ENCODE results near the gene MCAT.
"Not testable (repeated sequence)": the region's sequence is repeated elsewhere in the genome, so short reads cannot be mapped to it uniquely, and the experiment has no call there.

MCAT gene

GRCh38 chr22:43152357-43153071 lies 9.3 kb upstream of the MCAT start:
- no peak for DNase-seq

- DNase-seq, result no peak
Observed at GRCh38 chr22:43152003-43152356, 8.8 kb upstream of the MCAT start.

DNA sequence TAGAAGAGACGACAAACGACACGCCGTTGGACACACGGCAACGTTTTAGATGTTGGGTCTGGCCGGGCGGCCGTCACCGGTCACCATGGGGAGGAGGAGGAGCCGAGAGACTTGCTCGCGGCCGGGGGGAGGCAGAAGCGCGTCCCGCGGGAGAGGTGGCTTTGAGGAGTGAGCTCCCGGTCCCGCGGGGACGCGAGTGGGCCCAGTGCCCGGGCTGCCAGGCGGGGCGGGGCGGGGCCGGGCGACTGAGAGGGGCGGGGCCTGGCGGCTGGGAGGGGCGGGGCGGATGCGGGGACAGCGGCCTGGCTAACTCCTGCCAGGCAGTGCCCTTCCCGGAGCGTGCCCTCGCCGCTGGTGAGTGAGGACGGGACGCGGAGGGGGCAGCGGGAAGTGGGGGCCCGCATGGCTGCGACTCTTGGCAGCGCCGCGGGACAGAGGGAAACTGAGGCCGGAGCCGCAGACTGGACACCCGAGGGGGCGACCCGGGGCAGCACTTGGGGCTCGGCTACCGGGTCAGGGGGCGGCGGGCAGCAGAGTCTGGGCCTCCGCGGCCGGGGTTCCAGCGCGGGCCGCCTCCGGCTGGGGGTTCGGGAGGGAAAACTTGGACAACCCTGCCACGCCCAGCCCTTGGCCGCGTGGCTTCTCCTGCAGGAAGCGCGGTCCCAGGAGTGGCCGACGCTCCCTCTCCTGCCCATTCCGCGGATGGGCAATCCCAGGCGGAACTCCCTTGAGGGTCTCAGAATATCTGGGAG lies 8.2 kb upstream of the MCAT start, which contains the start of gene TSPO:
TSPO (plus strand) TSS at position 309 of the 752 bp plus-strand sequence. CDS start 7,680 bp downstream, outside the sequence.
- DNase-seq, result no peak

DNA sequence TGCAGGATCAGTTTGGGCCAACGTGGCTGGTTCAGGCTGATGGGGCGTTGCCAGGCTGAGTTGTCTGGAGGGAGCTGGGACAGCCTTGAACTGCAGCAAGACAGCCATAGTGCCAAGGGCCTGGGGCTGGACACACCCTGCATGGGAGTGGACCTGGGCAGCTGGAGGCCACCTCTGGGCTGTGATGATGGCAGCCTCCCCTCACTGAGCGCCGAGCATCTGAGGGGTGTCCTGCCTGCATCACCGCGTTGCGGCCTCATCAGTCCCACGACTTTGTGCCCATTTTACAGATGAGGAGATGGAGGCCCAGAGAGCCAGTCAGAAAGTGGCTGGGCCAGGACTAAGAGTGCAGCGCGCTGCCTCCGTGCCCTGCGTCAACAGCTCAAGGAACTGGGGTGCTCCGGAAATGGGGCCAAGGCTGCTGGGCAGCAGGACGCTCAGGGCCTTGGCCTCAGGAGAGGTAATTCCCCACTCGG lies 7.6 kb upstream of the MCAT start:
- DNase-seq, result no peak

DNA sequence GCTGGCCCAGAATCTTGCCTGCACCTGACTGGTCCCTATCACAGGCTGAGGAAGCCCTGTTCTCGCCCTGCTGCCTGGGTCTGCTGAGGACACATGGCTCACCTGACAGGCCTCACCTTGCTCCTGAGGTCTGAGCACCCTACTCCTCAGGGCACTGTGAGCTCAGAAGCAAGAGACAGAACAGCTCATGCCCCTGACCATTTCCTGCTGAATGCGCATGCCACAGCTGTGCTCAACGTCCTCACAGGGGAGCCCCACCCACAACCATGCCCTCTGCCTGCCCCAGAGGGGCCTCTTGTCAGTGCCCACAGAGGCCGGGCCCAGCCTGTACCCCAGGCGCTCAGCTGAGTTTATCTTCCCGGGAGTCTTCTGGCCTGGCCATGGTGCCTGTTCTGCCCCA lies 5.4 kb upstream of the MCAT start:
- DNase-seq, result no peak

DNA sequence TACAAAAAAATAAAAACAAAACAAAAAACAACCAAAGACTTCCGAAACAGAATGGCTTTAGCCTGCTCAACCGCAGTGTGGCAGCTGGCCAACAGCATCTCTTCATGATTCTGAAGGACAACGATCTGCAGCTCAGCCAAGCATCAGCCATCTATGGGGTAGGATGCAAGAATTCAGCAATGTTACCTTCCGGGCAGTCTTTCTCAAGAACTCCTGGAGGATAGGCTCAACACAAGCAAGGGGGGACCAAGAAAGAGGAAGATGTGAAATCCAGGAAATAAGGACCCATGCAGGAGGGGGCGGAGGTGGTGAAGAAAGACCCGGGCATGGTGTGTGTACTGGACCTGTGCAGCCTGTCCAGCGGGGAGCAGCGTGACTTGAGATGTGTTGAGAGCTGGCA lies 4.6 kb upstream of the MCAT start:
- no peak for DNase-seq

DNA sequence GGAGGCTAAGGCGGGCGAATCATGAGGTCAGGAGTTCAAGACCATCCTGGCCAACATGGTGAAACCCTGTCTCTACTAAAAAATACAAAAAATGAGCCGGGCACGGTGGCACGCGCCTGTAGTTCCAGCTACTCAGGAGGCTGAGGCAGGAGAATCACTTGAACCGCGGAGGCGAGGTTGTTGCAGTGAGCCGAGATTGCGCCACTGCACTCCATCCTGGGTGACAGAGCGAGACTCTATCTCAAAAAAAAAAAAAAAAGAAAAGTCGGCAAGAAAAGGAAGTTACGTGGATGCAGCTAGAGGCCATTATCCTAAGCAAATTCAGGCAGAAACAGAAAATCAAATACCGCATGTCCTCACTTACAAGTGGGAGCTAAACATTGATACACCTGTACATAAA lies 3.1 kb upstream of the MCAT start:
- not testable (repeated sequence) for DNase-seq

DNA sequence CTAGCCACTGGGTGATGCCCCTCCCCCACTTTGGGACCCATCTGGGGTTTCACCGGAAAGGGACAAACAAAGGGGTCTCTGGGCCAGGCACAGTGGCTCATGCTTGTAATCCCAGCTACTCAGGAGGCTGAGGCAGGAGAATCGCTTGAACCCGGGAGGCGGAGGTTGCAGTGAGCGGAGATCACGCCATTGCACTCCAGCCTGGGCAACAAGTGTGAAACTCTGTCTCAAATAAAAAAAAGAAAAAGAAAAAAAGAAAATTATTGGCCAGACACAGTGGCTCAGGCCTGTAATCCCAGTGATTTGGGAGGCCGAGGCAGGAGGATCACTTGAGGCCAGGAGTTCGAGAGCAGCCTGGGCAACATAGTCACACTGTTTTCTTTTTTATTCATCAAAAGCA lies 2.2 kb upstream of the MCAT start:
- DNase-seq, result not testable (repeated sequence)

DNA sequence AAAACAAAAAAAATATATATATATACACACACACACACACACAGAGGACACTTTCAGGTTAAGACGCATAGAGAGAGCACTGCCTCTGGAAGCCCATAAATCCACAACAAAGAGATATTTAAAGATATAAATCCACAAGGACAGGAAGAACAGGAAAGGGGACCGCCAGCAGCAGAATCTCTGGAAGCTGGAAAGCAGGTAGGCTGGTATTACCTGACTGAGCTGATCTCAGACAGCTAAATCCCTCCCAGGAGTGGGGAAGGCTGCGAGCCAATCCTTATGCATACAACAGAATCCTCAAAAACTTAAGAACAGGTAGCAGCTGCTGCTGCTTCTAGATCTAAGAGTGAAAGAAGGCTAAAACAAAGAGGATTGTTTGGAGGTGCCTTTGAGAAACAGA lies 1.8 kb upstream of the MCAT start:
- DNase-seq, result no peak

DNA sequence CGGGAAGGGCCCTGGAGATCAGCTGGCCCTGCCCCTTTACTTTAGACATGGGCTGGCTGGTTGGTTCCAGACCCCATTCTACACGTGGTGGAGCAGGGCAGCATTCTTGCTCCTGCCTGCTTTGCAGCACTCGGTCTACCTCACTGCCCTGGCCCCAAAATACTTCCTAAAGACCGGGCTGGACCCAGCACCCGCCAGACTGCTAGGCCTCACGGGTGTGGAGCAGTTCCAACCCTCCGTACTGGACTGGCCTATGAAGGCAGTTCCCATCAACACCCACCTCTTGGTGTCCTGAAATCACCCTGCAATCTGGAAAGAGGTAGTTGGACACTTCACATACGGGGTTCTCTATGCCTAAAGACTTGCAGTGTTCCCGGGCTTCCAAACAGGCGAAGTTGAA lies 6.4 kb downstream of the MCAT start:
- no peak for DNase-seq

DNA sequence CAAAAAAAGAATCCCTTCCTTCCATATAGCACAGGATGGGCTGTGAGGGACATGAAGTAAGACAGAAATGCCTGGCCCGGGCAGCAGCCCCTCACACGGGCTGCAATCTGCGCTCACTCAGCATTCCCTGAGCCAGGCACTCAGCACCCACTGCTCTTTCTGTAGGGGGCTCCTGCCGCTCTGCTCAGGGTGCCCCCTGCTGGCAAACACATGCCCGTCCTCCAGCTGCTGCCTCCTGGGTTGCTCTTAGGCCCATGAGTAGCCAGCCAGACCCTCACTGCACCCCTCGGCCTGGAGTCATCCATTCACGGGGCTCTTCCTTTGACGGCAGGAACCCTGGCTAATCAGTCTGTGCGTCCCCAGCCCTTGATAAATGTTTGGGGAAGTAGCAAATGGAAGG lies 6.9 kb downstream of the MCAT start:
- DNase-seq, result no peak

GRCh38 chr22:43135565-43135964 lies 7.6 kb downstream of the MCAT start:
- no peak for DNase-seq

DNA sequence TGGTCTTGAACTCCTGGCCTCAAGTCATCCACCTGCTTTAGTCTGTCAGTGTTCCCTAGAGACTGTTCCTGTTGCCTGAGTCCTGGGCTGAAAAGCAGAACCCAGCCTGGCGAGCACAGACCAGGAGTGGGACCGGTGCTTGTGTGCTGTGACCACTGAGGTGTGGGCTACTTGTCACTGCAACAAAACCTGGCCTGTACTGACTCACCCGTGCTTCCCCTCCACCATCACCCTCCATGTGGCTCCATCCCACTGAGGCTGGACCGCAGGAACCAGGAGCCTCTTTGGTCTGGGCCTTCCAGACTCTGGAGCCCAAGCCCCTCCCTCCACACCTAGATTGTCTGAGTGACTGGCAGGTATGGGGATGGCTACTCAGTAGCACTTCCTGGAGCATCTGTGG lies 8.6 kb downstream of the MCAT start:
- no peak for DNase-seq

DNA sequence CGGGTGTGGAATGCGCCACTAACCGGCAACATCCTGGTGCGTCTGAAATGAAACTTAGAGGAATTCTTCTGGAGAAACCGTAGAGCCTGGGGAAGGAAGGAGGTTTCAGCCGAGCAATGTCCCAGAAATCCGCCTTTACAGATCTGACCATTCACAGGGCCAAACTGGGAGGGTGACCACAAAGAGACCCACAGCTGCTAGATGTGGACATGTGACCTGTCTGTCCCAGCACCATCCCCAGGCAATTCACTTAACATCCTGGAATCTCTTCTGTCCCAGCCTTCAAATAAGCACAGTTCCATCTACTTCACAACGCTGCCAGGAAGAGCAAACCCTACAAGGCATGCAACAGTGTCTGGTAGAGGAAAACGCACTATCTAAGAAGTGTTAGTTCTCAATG lies 9.8 kb downstream of the MCAT start:
- no peak for DNase-seq

DNA sequence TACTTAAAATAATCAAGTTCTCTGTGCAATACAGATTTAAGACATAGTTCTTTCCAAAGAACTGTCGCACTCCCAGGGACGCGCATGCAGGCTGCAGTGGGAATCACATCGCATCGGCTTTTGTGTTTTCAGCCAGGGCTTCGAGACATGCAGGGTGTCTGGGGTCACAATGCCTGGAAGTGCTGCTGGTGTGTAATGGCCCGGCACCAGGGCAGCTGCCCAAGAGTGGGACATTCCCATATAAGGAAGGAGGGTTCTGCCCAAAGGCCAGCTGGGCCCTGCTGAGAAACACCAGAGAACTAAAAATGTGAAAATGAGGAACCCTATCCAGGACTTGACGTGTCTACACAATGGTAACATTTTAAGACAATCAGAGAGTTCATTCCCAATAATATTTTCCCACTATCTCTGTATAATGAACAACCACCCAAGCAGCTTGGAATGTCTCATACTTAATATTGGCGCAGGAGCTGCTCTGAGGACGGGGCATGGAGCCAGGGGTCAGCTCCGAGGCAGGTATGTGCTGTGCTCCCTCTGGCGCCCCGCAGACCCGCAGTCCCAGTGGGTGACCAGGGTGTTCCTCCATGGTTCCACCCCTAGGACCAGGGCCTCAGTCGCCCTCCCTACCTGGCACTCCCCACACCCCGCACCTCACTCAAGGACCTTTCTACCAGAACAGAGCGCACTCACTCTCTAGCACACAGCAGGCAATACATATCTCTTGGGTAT lies 11.3 kb downstream of the MCAT start:
- no peak for DNase-seq

DNA sequence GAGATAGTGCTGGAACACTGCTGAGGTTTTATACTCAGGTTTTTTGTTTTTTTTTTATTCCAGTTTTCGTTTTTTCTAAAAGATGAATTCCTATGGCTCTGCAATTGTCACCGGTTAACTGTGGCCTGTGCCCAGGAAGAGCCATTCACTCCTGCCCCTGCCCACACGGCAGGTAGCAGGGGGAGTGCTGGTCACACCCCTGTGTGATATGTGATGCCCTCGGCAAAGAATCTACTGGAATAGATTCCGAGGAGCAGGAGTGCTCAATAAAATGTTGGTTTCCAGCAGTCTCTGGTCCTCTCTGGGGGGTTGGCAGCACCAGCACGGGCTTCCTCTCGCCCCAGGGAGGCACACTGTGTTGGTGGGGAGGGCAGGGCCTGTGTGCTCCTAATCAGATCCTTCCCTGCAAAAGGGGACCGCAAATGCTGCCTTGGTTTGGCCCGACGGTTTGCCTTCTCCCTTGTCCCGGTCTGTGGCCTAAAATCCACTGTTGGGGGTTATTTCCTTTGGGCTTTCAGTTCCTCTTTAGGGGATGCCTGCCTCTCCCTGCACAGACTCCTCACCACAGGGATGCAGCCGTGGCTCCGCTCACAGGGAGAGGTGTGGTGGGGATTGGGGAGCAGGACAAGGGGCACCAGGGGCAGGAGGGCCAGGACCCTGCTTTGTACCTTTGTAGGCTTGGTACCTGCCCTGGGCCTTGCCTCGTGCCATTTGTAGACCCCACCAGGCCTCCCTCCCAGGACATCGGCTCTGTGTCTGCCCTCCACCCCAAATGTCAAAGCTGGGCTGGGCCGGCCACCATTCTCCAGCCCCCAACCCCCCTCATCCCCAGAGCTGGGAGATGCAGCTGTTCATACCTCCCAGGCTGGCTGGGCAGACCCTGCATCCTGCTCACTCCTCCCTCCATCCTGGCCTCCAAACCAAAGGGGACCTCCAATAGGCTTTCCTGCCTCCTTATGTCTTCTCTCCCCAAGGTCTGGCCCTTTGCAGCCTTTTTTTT lies 13.5 kb downstream of the MCAT start:
- peak; percentile 46 for DNase-seq

GRCh38 chr22:43128928-43129424 lies 14.2 kb downstream of the MCAT start:
- peak; percentile 46 for DNase-seq

DNA sequence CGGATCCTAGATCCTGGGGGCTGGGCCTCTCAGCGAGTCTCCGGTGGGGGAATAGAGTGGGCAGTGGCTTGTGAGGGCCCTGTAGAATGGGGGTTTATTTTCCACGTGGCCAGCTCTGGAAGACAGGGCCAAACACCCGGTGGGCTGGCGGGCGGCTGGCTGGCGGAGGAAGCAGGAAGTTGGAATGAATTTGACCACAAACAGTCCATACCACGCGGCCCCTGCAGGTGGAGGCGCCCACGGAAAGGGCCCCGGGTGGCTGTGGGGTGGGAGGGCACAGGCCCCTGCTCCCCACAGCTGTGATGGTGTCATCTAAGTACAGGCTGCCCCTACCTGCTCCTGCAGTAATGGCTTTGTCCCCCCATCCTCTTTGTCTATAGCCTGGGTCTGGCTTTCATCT lies 15.1 kb downstream of the MCAT start:
- DNase-seq, result no peak

DNA sequence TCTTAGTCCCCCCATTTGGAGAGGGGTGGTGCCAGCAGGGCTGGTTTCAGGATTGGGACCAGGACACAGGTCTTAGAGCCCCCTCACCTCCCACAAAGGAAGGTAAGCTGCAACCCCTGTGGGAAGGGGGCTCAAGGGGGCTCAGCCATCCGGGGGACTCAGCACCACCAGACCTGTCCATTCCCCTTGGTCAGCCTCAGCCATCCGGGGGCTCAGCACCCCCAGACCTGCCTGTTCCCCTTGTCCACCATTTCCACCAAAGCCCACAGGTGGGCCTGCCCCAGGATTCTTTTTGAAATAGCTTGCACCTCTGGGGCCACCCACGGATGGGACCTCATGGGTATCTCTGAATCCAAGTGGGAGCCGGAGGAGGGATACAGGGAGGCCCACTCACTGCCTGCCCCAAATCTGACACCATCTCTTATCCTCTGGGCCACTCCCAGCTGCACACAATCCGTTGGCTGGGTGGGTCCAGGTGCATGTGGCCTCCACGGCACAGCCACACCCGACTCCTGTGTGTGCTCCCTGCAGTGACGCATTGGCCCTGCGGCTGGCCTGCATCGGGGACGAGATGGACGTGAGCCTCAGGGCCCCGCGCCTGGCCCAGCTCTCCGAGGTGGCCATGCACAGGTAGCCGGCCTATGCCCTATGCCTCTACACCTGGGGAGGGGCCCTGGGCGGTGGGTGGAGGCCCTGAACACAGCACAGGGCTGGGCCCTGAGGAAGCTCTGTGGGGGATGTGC lies 15.9 kb downstream of the MCAT start:
- no peak for DNase-seq

DNA sequence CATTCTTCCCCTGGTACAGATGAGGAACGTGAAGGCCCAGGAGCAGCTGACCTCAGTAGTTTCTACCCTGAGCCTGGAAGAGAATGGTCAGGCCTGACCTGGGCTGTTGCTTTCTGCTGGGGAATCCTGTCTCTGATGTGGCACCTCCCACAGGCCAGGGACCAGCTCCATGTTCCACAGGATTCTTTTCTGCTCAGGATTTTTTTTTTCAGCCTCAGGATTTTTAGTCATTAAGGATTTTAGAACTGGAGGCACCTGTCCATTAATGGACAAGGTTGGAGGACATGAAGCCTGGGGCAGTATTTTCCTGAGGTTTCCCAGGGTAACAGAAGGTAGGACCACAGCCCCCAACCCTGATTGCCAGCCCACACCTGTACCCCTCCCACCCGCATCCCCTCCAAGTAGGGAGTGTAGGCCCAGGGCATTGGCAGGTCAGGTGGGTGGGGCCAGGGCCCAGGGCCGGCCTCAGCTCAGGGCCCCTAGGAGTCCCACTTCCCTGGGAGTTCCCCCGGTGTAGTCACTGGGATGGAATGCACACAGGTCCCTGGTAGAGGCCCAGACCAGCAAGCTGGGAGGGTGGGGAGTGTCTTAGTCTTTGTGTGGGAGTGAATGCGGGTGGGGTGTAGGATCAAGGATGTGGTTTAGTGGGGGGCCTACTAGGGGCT lies 16.6 kb downstream of the MCAT start:
- DNase-seq, result no peak

DNA sequence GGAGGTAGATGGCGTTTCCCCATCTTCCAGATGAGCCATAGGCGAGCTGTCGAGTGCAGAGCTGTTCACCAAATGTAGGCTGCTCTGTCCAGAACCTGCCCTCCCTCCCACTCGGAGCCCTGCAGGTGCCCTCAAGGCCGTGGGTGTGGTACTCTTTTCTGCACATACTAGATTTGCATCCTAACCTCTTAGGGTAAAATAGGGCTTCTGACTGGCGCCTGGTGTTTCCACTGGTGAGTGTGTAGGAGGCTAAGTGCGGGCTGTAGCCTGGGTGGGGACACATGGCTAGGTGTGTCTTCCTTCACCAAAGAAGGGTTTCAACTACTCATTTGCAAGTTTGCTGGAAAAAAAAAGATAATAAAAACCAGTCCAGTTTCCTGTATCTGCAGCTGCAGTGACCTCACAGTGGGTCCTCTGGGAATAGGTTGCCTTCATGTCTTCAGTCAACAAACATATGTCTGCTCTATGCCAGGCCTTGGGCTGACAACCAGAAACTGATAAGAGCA lies 24.2 kb downstream of the MCAT start:
- DNase-seq, result no peak
